ENCODE measurements around the gene ITGB5.
"Not testable (repeated sequence)": the region's sequence is repeated elsewhere in the genome, so short reads cannot be mapped to it uniquely, and the experiment has no call there.

Gene ITGB5

GRCh38 chr3:124829819-124830554 lies 57.2 kb downstream of the ITGB5 start:
- no peak for DNase-seq (ENCODE audit: low read depth)
- in situ Hi-C loops (cut with HindIII; ENCODE audit: low sequenced_read_pairs) = loop anchor here (5.0 kb wide), 1 partner anchor 32 kb away; no protein-coding TSS in a partner anchor
- H3K4me3 ChIP-seq (ENCODE audit: low read depth, low read length) = no peak overlapping the region
- TF ChIP-seq, protein P1, sequence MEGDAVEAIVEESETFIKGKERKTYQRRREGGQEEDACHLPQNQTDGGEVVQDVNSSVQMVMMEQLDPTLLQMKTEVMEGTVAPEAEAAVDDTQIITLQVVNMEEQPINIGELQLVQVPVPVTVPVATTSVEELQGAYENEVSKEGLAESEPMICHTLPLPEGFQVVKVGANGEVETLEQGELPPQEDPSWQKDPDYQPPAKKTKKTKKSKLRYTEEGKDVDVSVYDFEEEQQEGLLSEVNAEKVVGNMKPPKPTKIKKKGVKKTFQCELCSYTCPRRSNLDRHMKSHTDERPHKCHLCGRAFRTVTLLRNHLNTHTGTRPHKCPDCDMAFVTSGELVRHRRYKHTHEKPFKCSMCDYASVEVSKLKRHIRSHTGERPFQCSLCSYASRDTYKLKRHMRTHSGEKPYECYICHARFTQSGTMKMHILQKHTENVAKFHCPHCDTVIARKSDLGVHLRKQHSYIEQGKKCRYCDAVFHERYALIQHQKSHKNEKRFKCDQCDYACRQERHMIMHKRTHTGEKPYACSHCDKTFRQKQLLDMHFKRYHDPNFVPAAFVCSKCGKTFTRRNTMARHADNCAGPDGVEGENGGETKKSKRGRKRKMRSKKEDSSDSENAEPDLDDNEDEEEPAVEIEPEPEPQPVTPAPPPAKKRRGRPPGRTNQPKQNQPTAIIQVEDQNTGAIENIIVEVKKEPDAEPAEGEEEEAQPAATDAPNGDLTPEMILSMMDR (IDR thresholded peaks at IDR 0.05; ENCODE audit: low read depth, low read length, missing control alignments) = no peak

DNA sequence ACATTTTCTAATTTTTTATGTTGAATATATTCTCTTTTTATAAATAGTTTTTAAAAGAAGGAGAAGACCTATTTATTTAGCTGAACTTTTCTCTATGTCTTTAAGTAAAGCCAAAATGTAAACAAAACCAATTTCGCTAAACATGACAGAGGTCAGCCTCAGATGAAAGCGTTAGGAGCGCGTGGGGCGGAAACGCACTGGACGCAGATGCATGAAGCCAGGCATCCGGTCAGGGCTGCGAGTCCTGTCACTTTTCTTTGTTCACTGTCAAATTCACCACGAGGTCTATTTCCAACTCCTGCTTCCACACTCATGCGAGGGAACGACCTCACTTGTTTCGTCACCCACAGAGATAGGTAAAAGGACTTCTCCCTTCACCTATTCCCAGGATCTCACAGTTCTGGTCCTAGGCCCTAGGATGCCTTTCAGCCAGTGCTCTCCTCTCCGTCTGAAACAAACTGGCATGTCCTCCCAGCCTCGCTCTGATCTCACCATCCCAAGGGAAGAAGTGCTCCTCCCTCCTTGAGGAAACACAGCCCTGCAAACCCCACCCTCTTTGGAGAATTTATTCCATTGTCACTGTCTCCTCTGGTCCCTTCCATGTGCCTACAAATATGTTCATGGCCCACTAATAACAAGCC lies 57.9 kb downstream of the ITGB5 start:
- DNase-seq (ENCODE audit: low read depth) = no peak
- in situ Hi-C loops (cut with HindIII; ENCODE audit: low sequenced_read_pairs) = loop anchor here (5.0 kb wide), 1 partner anchor 33 kb away; no protein-coding TSS in a partner anchor

GRCh38 chr3:124827476-124828206 lies 59.5 kb downstream of the ITGB5 start:
- TF ChIP-seq, protein P1 (IDR thresholded peaks at IDR 0.05; ENCODE audit: low read depth, low read length, missing control alignments) = peak; percentile 30
- not testable (repeated sequence) for DNase-seq (ENCODE audit: low read depth)

More for the DNA sequence above, 57.9 kb downstream of the ITGB5 start:
- H3K4me3 ChIP-seq (ENCODE audit: low read depth, low read length) = no peak overlapping the region
- TF ChIP-seq, protein P1 (IDR thresholded peaks at IDR 0.05; ENCODE audit: low read depth, low read length, missing control alignments) = no peak

DNA sequence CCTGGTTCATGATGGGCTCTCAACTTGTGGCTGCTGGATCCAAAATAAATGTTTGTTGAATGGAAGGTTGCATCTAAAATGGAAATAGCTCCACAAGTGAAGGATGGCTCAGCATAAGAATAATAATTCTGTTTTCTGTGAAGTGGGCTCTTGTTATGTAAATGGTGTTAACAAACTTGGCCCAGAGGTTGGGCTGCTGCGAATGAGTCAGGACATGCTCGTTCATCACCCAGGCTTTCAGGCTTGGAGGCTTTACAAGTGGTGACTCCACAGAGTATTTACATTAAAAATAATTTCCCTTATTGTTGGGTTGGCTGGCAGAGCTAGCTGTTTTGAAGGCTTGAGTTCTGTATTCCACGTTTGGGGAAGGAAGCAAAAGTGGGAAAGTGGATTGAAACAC lies 60.5 kb downstream of the ITGB5 start:
- TF ChIP-seq, protein P1 (IDR thresholded peaks at IDR 0.05; ENCODE audit: low read depth, low read length, missing control alignments) = no peak
- H3K4me3 ChIP-seq (ENCODE audit: low read depth, low read length) = no peak overlapping the region
- in situ Hi-C loops (cut with HindIII; ENCODE audit: low sequenced_read_pairs) = loop anchor here (5.0 kb wide), 1 partner anchor 36 kb away; no protein-coding TSS in a partner anchor
- peak; percentile 94 for DNase-seq (ENCODE audit: low read depth)

More at GRCh38 chr3:124827476-124828206, 59.5 kb downstream of the ITGB5 start:
- H3K4me3 ChIP-seq (ENCODE audit: low read depth, low read length) = not testable (repeated sequence)
- in situ Hi-C loops (cut with HindIII; ENCODE audit: low sequenced_read_pairs) = loop anchor here (5.0 kb wide), 1 partner anchor 35 kb away; no protein-coding TSS in a partner anchor

- in situ Hi-C loops (cut with HindIII; ENCODE audit: low sequenced_read_pairs) = no loop called here
- TF ChIP-seq, protein P1 (IDR thresholded peaks at IDR 0.05; ENCODE audit: low read depth, low read length, missing control alignments) = no peak
Measured at GRCh38 chr3:124824286-124824915, 62.8 kb downstream of the ITGB5 start.

GRCh38 chr3:124823648-124824047 lies 63.5 kb downstream of the ITGB5 start:
- no peak overlapping the region for H3K4me3 ChIP-seq (ENCODE audit: low read depth, low read length)
- DNase-seq (ENCODE audit: low read depth) = no peak
- TF ChIP-seq, protein P1 (IDR thresholded peaks at IDR 0.05; ENCODE audit: low read depth, low read length, missing control alignments) = no peak
- in situ Hi-C loops (cut with HindIII; ENCODE audit: low sequenced_read_pairs) = no loop called here

More at GRCh38 chr3:124824286-124824915, 62.8 kb downstream of the ITGB5 start:
- no peak for DNase-seq (ENCODE audit: low read depth)
- no peak overlapping the region for H3K4me3 ChIP-seq (ENCODE audit: low read depth, low read length)
